Neural crest cell (in vitro differentiated cells): Measurements from ENCODE around the gene LARGE1. TPM values are rescaled to one million over a fixed set of nuclear protein-coding genes. Genes with fewer than 3 reads are reported as not detected.
"Not testable (repeated sequence)": the region's sequence is repeated elsewhere in the genome, so short reads cannot be mapped to it uniquely, and the experiment has no call there.

ENCODE experiments used
- DNase-seq: peaks from one replicate; pipeline ENCODE4 v3.0.0; 2021; ENCODE audit warnings: low read depth, mixed read lengths, low spot score
- H3K27ac Mint-ChIP-seq: one replicate; pipeline ENCODE4 v1.8.0; 2021; ENCODE audit warnings: mild to moderate bottlenecking, mixed read lengths; ENCODE audit not compliant: unreplicated experiment
- H3K27me3 Mint-ChIP-seq: 2 replicates; pipeline ENCODE4 v1.8.0; 2021; ENCODE audit warnings: low read depth, mild to moderate bottlenecking, mixed read lengths
- H3K36me3 Mint-ChIP-seq: 2 replicates; pipeline ENCODE4 v1.8.0; 2021; ENCODE audit warnings: low read depth, mild to moderate bottlenecking, mixed read lengths
- H3K4me1 Mint-ChIP-seq: 2 replicates; pipeline ENCODE4 v1.8.0; 2021; ENCODE audit warnings: mixed read lengths
- H3K4me3 Mint-ChIP-seq: one replicate; pipeline ENCODE4 v1.8.0; 2021; ENCODE audit warnings: mild to moderate bottlenecking, mixed read lengths
- H3K9me3 Mint-ChIP-seq: 2 replicates; pipeline ENCODE4 v1.8.0; 2021; ENCODE audit warnings: mixed read lengths
- CTCF ChIP-seq: fragments of 200-600 bp; sonication (generic); conservative IDR thresholded peaks from 2 replicates; pipeline ENCODE4 v1.5.0; 2021; ENCODE audit warnings: antibody characterized with exemption, mild to moderate bottlenecking
- total RNA-seq: library from RNA; stranded (reverse); gene quantifications from 2 replicates; pipeline ENCODE4 v1.2.1, GENCODE V29; 2021

LARGE1 gene
- total RNA-seq, 1 donor from 2014 or later: 33.0 TPM

- H3K4me1 Mint-ChIP-seq: no peaks in the 10 kb centered on the region
- H3K9me3 Mint-ChIP-seq: peaks cover 11% of the 10 kb centered on the region
- no peak overlapping the region for H3K27ac Mint-ChIP-seq
- TF ChIP-seq CTCF: no peak
- no peak overlapping the region for H3K4me3 Mint-ChIP-seq
- peaks cover 23% of the 10 kb centered on the region for H3K36me3 Mint-ChIP-seq
- H3K27me3 Mint-ChIP-seq: no peaks in the 10 kb centered on the region
- no peak for DNase-seq
These were observed 538.5 kb downstream of the LARGE1 start for GRCh38 chr22:33381531-33382406.

- H3K36me3 Mint-ChIP-seq: peaks cover 24% of the 10 kb centered on the region
These were observed 539.3 kb downstream of the LARGE1 start for GRCh38 chr22:33380789-33381530.

DNA sequence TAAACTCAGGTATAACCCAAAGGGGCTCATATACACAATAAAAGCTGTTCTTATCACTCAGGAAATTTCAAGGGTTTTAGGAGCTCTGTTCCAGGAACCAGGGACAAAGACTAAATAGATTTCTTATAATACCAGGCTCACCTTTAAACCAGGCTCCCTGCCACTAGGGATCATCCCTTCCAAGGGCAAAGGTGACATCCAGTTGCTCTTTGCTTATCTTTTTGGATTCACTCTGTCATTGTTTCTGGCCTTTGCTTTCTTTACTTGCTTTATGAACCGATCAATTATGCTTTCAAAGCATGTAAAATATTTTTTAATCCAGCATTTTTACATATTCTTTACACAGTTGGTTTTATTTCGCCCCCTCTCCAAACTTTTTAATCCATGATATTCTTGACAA, 540.4 kb downstream of the LARGE1 start:
- TF ChIP-seq CTCF: no peak
- Mint-ChIP-seq H3K4me1 (no peaks in the 10 kb centered on the region), H3K27ac (no peak overlapping the region), H3K27me3 (no peaks in the 10 kb centered on the region), H3K9me3 (peaks cover 11% of the 10 kb centered on the region), H3K4me3 (no peak overlapping the region), H3K36me3 (peaks cover 24% of the 10 kb centered on the region)
- DNase-seq: no peak

More at GRCh38 chr22:33380789-33381530, 539.3 kb downstream of the LARGE1 start:
- no peaks in the 10 kb centered on the region for H3K27me3 Mint-ChIP-seq
- no peak for TF ChIP-seq CTCF
- H3K4me1 Mint-ChIP-seq: no peaks in the 10 kb centered on the region
- no peak for DNase-seq
- H3K27ac Mint-ChIP-seq: no peak overlapping the region
- H3K4me3 Mint-ChIP-seq: no peak overlapping the region
- peaks cover 11% of the 10 kb centered on the region for H3K9me3 Mint-ChIP-seq

- Mint-ChIP-seq H3K27me3 (no peaks in the 10 kb centered on the region), H3K36me3 (peaks cover 27% of the 10 kb centered on the region), H3K4me3 (no peak overlapping the region), H3K27ac (no peak overlapping the region), H3K4me1 (no peaks in the 10 kb centered on the region), H3K9me3 (peaks cover 13% of the 10 kb centered on the region)
- DNase-seq: no peak
- no peak for TF ChIP-seq CTCF
These were observed 547.4 kb downstream of the LARGE1 start for GRCh38 chr22:33372875-33373274.

DNA sequence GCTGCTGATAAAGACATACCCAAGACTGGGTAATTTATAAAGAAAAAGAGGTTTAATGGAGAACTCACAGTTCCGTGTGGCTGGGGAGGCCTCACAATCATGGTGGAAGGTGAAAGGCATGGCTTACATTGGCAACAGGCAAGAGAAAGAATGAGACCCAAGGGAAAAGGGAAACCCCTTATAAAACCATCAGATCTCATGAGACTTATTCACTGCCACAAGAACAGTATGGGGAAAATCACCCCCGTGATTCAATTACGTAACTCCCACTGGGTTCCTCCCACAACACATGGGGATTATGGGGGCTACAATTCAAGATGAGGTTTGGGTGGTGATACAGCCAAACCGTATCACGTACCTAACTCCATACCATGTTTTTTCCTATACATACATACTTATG, 557.0 kb downstream of the LARGE1 start:
- not testable (repeated sequence) for H3K4me3 Mint-ChIP-seq

DNA sequence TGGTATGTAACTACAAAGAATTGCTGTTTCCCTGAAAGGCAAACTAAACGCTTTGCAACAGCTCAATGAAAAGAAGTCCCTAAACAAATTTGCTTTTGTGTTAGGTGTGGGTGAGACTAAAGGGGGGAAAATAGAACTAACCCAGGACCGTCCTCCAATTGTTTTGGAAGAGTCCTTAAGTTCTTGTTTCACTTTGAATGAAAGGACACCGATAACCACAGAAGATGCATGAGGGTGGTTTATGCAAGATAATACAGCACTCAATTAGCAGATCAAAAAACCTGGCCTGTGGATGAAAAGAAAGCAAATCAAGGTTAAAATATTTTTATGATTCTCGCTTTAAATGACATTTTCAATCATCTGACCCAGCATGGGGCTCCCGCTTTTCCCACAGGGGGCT, 557.6 kb downstream of the LARGE1 start:
- H3K9me3 Mint-ChIP-seq: no peaks in the 10 kb centered on the region
- DNase-seq: no peak

More for the DNA sequence above, 557.0 kb downstream of the LARGE1 start:
- H3K36me3 Mint-ChIP-seq: peaks cover 13% of the 10 kb centered on the region
- H3K9me3 Mint-ChIP-seq, H3K27me3 Mint-ChIP-seq, DNase-seq, H3K4me1 Mint-ChIP-seq, H3K27ac Mint-ChIP-seq: not testable (repeated sequence)

More for the DNA sequence above, 557.6 kb downstream of the LARGE1 start:
- H3K27ac Mint-ChIP-seq: no peak overlapping the region
- no peaks in the 10 kb centered on the region for H3K27me3 Mint-ChIP-seq
- peaks cover 13% of the 10 kb centered on the region for H3K36me3 Mint-ChIP-seq
- no peak overlapping the region for H3K4me3 Mint-ChIP-seq
- H3K4me1 Mint-ChIP-seq: no peaks in the 10 kb centered on the region
- no peak for TF ChIP-seq CTCF
